Left renal pelvis (tissue), 4 donors: Measurements from ENCODE around the gene SLC38A3. TPM values are rescaled to one million over a fixed set of nuclear protein-coding genes. Genes with fewer than 3 reads are reported as not detected.
A peak's percentile ranks its signal among the peaks of the same experiment; 100 is the strongest.
"Not testable (repeated sequence)": the region's sequence is repeated elsewhere in the genome, so short reads cannot be mapped to it uniquely, and the experiment has no call there.

Source experiments
- DNase-seq, 4 donors: peaks; one replicate each; pipeline ENCODE4 v3.0.0-alpha.2; 2013; ENCODE audit warnings: low read depth in 4 of 4, low spot score in 3 of 4
- polyA plus RNA-seq, 4 donors: library from polyadenylated mRNA; unstranded; fragments of 120-200 nt; gene quantifications; one replicate each; pipeline ENCODE4 v1.2.1, GENCODE V29; 2013; ENCODE audit not compliant: insufficient read length in 4 of 4

Gene SLC38A3
- polyA plus RNA-seq, 4 donors, result 3.2 to 7.1 (median 6.1) TPM

GRCh38 chr3:50245251-50245745, 40.2 kb downstream of the SLC38A3 start:
- no peak for DNase-seq

- DNase-seq, result peak in 2 of 4 donors; percentile 72 to 89
Observed at GRCh38 chr3:50245831-50246516, 40.9 kb downstream of the SLC38A3 start.

- DNase-seq, result no peak
Observed at GRCh38 chr3:50246517-50246954, 41.5 kb downstream of the SLC38A3 start.

- DNase-seq, result no peak
Observed at GRCh38 chr3:50248387-50248786, 43.3 kb downstream of the SLC38A3 start.

GRCh38 chr3:50249457-50249856, 44.4 kb downstream of the SLC38A3 start:
- no peak for DNase-seq

GRCh38 chr3:50250514-50250913, 45.4 kb downstream of the SLC38A3 start:
- DNase-seq, result no peak

GRCh38 chr3:50251220-50251619, 46.1 kb downstream of the SLC38A3 start:
- no peak for DNase-seq

GRCh38 chr3:50254577-50255250, 49.6 kb downstream of the SLC38A3 start:
- no peak for DNase-seq

- no peak for DNase-seq
Observed at GRCh38 chr3:50255251-50255615, 50.2 kb downstream of the SLC38A3 start.

- DNase-seq, result no peak
Observed at GRCh38 chr3:50256978-50257890, 52.2 kb downstream of the SLC38A3 start.

- no peak for DNase-seq
Observed at GRCh38 chr3:50258029-50258680, 53.1 kb downstream of the SLC38A3 start.

- no peak for DNase-seq
Observed at GRCh38 chr3:50258979-50259378, 53.9 kb downstream of the SLC38A3 start.

GRCh38 chr3:50259432-50260026, 54.5 kb downstream of the SLC38A3 start:
- no peak for DNase-seq

- peak; percentile 85 to 90 (median 86) for DNase-seq
Observed at GRCh38 chr3:50260027-50260941, 55.2 kb downstream of the SLC38A3 start.

GRCh38 chr3:50260942-50261441, 55.9 kb downstream of the SLC38A3 start:
- DNase-seq, result no peak

- DNase-seq, result no peak
Observed at GRCh38 chr3:50261505-50261904, 56.4 kb downstream of the SLC38A3 start.

GRCh38 chr3:50262200-50262599, 57.1 kb downstream of the SLC38A3 start:
- DNase-seq, result not testable (repeated sequence)

- DNase-seq, result no peak
Observed at GRCh38 chr3:50262778-50263177, 57.7 kb downstream of the SLC38A3 start.
